Superior temporal gyrus (tissue), 1 donor: Measurements from ENCODE around the gene ZBTB43.

ENCODE experiments used
- DNase-seq: peaks from one replicate; pipeline ENCODE4 v3.0.0-alpha.2; 2016; ENCODE audit errors: extremely low spot score

Gene ZBTB43

GRCh38 chr9:126857261-126857960, 52.6 kb downstream of the ZBTB43 start:
- no peak for DNase-seq

GRCh38 chr9:126859111-126859510, 54.3 kb downstream of the ZBTB43 start:
- DNase-seq, result no peak

GRCh38 chr9:126860077-126860756, 55.4 kb downstream of the ZBTB43 start, which contains the start of gene ZBTB34:
Gene ZBTB34, plus strand, starts transcription at chr9:126860639. Its CDS starts 18,761 bp downstream, at chr9:126879400.
- peak; percentile 67 for DNase-seq

- no peak for DNase-seq
Observed at GRCh38 chr9:126860757-126861466, 56.1 kb downstream of the ZBTB43 start.

GRCh38 chr9:126861707-126862103, 56.9 kb downstream of the ZBTB43 start:
- no peak for DNase-seq

GRCh38 chr9:126862104-126862761, 57.4 kb downstream of the ZBTB43 start:
- no peak for DNase-seq

- DNase-seq, result no peak
Observed at GRCh38 chr9:126864771-126865170, 59.9 kb downstream of the ZBTB43 start.

- no peak for DNase-seq
Observed at GRCh38 chr9:126869368-126869767, 64.5 kb downstream of the ZBTB43 start.

GRCh38 chr9:126872516-126872915, 67.7 kb downstream of the ZBTB43 start:
- no peak for DNase-seq

GRCh38 chr9:126874546-126875314, 69.9 kb downstream of the ZBTB43 start:
- no peak for DNase-seq

GRCh38 chr9:126875756-126876510, 71.1 kb downstream of the ZBTB43 start:
- DNase-seq, result no peak

GRCh38 chr9:126876531-126876930, 71.7 kb downstream of the ZBTB43 start:
- no peak for DNase-seq

- no peak for DNase-seq
Observed at GRCh38 chr9:126877418-126877817, 72.6 kb downstream of the ZBTB43 start.

GRCh38 chr9:126879288-126879687, 74.4 kb downstream of the ZBTB43 start:
- no peak for DNase-seq

- DNase-seq, result no peak
Observed at GRCh38 chr9:126880226-126880946, 75.5 kb downstream of the ZBTB43 start.

GRCh38 chr9:126880947-126881332, 76.1 kb downstream of the ZBTB43 start:
- peak; percentile 69 for DNase-seq

- DNase-seq, result no peak
Observed at GRCh38 chr9:126882746-126883145, 77.9 kb downstream of the ZBTB43 start.

GRCh38 chr9:126883636-126884035, 78.8 kb downstream of the ZBTB43 start:
- DNase-seq, result no peak

- DNase-seq, result no peak
Observed at GRCh38 chr9:126885131-126885641, 80.3 kb downstream of the ZBTB43 start.
